ENCODE data around the gene ZAP70. TPM values are rescaled to one million over a fixed set of nuclear protein-coding genes. Genes with fewer than 3 reads are reported as not detected.

Gene ZAP70
- total RNA-seq, 6 experiments from 2014 or later = 0.74 to 2.1 (median 1.4) TPM

- Histone ChIP-seq H3K27me3 (no peaks in the 10 kb centered on the region), H3K4me3 (no peak overlapping the region), H3K4me1 (no peaks in the 10 kb centered on the region), H3K27ac (no peak overlapping the region), H3K9me3 (no peaks in the 10 kb centered on the region), H3K36me3 (no peaks in the 10 kb centered on the region)
- intact Hi-C loops (cut with DNase I) = loop anchor here in 1 of 2 donors (5.0 kb wide), 1 partner anchor 760 kb away; no protein-coding TSS in a partner anchor
- DNase-seq (peak in 1 of 3 donors; percentile 3), ATAC-seq (no peak)
- 94% methylated on average over 5 of the region's 6 CpGs for WGBS (ENCODE audit: insufficient coverage, low coverage, low lambda C conversion rate, missing lambda C conversion rate)
- TF ChIP-seq POLR2A (IDR thresholded peaks at IDR 0.05) (no peak), CTCF (IDR thresholded peaks at IDR 0.05) (no peak)
These were observed 8.9 kb downstream of the ZAP70 start for GRCh38 chr2:97722227-97722626.

GRCh38 chr2:97723156-97724072 is 10.0 kb downstream of the ZAP70 start:
- WGBS (ENCODE audit: insufficient coverage, low coverage, low lambda C conversion rate, missing lambda C conversion rate) = 82% methylated on average over 23 of the region's 37 CpGs
- TF ChIP-seq CTCF (IDR thresholded peaks at IDR 0.05) = no peak
- TF ChIP-seq POLR2A (IDR thresholded peaks at IDR 0.05) = no peak
- ATAC-seq (no peak), DNase-seq (peak in 1 of 3 donors; percentile 43)
- Histone ChIP-seq H3K36me3 (no peaks in the 10 kb centered on the region), H3K4me1 (no peaks in the 10 kb centered on the region), H3K27me3 (no peaks in the 10 kb centered on the region), H3K9me3 (no peaks in the 10 kb centered on the region), H3K27ac (no peak overlapping the region), H3K4me3 (no peak overlapping the region)
- intact Hi-C loops (cut with DNase I) = loop anchor here in 1 of 2 donors (5.0 kb wide), 1 partner anchor 759 kb away; no protein-coding TSS in a partner anchor

- intact Hi-C loops (cut with DNase I) = loop anchor here in 1 of 2 donors (5.0 kb wide), 1 partner anchor 758 kb away; no protein-coding TSS in a partner anchor
- H3K9me3 ChIP-seq = no peaks in the 10 kb centered on the region
- H3K27ac ChIP-seq = no peak overlapping the region
- no peak for TF ChIP-seq POLR2A (IDR thresholded peaks at IDR 0.05)
- H3K4me3 ChIP-seq = no peak overlapping the region
- no peaks in the 10 kb centered on the region for H3K27me3 ChIP-seq
- H3K36me3 ChIP-seq = no peaks in the 10 kb centered on the region
- ATAC-seq (no peak), DNase-seq (peak in 1 of 3 donors; percentile 34)
- 68% methylated on average over 5 of the region's 41 CpGs for WGBS (ENCODE audit: insufficient coverage, low coverage, low lambda C conversion rate, missing lambda C conversion rate)
- no peaks in the 10 kb centered on the region for H3K4me1 ChIP-seq
These were observed 10.7 kb downstream of the ZAP70 start for GRCh38 chr2:97724073-97724410.

GRCh38 chr2:97724501-97724900 is 11.1 kb downstream of the ZAP70 start:
- DNase-seq (no peak), ATAC-seq (peak in 1 of 4 donors; percentile 17)
- no peak for TF ChIP-seq CTCF (IDR thresholded peaks at IDR 0.05)
- Histone ChIP-seq H3K9me3 (no peaks in the 10 kb centered on the region), H3K4me3 (no peak overlapping the region), H3K4me1 (no peaks in the 10 kb centered on the region), H3K36me3 (no peaks in the 10 kb centered on the region), H3K27ac (no peak overlapping the region), H3K27me3 (no peaks in the 10 kb centered on the region)
- 70% methylated on average over 9 of the region's 17 CpGs for WGBS (ENCODE audit: insufficient coverage, low coverage, low lambda C conversion rate, missing lambda C conversion rate)
- intact Hi-C loops (cut with DNase I) = loop anchor here in 1 of 2 donors (5.0 kb wide), 1 partner anchor 758 kb away; no protein-coding TSS in a partner anchor

All from right lobe of liver (tissue), 6 donors.